ENCODE results near the gene FAM53A. TPM values are rescaled to one million over a fixed set of nuclear protein-coding genes. Genes with fewer than 3 reads are reported as not detected.

Gene FAM53A
- total and polyA plus RNA-seq, 2 of the 13 experiments (the other 11 are each of a cell fraction or from before 2014, with no cell fraction given), result 0.48 to 1.1 TPM

DNA sequence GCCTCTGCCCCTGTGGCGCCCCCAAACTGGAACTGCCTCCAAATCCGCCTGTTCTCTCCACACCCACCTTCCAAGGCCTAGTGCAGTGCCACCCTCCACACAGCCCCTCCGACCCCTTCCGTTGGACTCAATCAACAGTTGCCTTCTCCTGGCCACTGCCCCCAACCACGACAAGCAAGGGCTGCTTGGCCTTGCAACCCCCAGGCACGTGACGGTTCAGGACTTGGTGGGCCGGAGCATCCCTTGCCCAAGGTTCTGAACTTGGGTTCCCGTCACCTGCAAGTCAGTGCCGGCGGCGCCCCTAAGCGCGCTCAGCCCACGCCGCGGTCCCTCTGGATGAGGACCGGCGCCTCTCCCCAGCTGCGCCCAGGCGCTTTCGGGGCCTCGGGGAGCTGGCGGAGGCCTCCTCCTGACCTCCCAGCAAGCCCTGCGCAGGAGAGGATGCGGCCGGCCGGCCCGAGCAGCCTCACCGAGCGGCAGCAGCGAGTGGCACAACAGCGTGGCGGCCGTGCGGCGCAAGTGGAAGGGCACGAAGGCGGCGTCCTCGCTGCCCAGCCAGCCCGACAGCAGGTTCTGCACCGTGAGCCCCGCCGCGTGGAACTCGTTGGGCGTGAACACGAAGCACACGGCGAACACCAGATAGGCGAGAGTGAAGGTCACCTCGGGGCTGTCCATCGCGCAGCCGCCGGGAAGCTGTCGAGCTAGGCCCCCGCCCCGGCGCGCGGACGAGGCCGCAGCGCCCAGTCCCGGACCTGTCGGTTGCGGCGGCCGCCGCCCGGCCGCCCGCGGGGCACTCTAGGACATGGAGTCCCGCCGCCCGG is 36.3 kb upstream of the FAM53A start:
- ChIA-PET CTCF (ENCODE audit: low intra/inter-chr PET ratio, low total read pairs) (no interaction called here), POLR2A (interaction anchor here (0.9 to 3.3 kb wide), 7 partner anchors 9 to 136 kb away, joined by 3 to 31 read pairs (median 4); partner anchors contain the start of genes FGFR3, LETM1 and SLBP)
- H3K79me2 ChIP-seq (ENCODE audit: insufficient read depth, low read length), result peaks cover 31% of the 10 kb centered on the region
- peak overlapping the region; percentile 97 for H3K4me2 ChIP-seq (ENCODE audit: low read depth, low read length)
- intact Hi-C loops (cut with micrococcal nuclease; ENCODE audit: unreplicated experiment), result no loop called here
- DNase-seq (ENCODE audit: low spot score) (no peak), ATAC-seq (peak; percentile 14), FAIRE-seq (no peak)
- in situ Hi-C loops (cut with HindIII; ENCODE audit: extremely low pct_ligation_motif_present, low pct_unique_long_range_greater_than_20kb), result no loop called here
- H3K27ac ChIP-seq (ENCODE audit: extremely low read length, insufficient read depth, low read length), result peak overlapping the region; percentile 87
- H2AFZ ChIP-seq (ENCODE audit: low read length), result no peak overlapping the region
- no peaks in the 10 kb centered on the region for H3K9me3 ChIP-seq (ENCODE audit: low read length)
- no TSS peak for BruUV-seq (replicated peaks)
- WGBS (ENCODE audit: low lambda C conversion rate), result 0% methylated on average over 5 of the region's 79 CpGs
- peaks cover 3 to 16% of the 10 kb centered on the region in 2 experiments; a peak in 4 of 5 replicates for H3K36me3 ChIP-seq (replicated peaks in 1 of 2; ENCODE audit: control insufficient read depth in 1 of 2, insufficient read depth in 2 of 2, low read length in 2 of 2)
- no peaks in the 10 kb centered on the region for H4K20me1 ChIP-seq (ENCODE audit: insufficient read depth, low read length)
- H3K4me1 ChIP-seq (ENCODE audit: insufficient read depth, low read length), result peaks cover 33% of the 10 kb centered on the region
- H3K4me3 ChIP-seq (replicated peaks in 1 of 3; ENCODE audit: insufficient read depth in 1 of 3, low read depth in 2 of 3, low read length in 3 of 3), result peak overlapping the region; percentile 63 to 92 (median 79)
- H3K27me3 ChIP-seq (ENCODE audit: control insufficient read depth in 1 of 2, insufficient read depth in 2 of 2, low read length in 2 of 2), result no peaks in the 10 kb centered on the region
- peak overlapping the region; percentile 91 for H3K9ac ChIP-seq (ENCODE audit: insufficient read depth, low read depth, low read length)
- TF ChIP-seq ZNF251 (CRISPR knock-in tag; IDR thresholded peaks at IDR 0.05) (no peak), KMT2A (CRISPR knock-in tag; IDR thresholded peaks at IDR 0.05) (0 out of 2 replicates have a peak, but pooled peaks have one; percentile 44), ZNF30 (CRISPR knock-in tag; IDR thresholded peaks at IDR 0.05) (no peak), ZNF253 (CRISPR knock-in tag; IDR thresholded peaks at IDR 0.05; ENCODE audit: borderline replicate concordance) (no peak), ZNF660 (CRISPR knock-in tag; IDR thresholded peaks at IDR 0.05; ENCODE audit: borderline replicate concordance, low read depth) (no peak), MTA3 (CRISPR knock-in tag; IDR thresholded peaks at IDR 0.05) (no peak), NFYB (CRISPR knock-in tag; IDR thresholded peaks at IDR 0.05) (no peak), ZFP36 (IDR thresholded peaks at IDR 0.05; ENCODE audit: borderline replicate concordance, low read depth, low read length, partially characterized antibody) (no peak), EHMT2 (IDR thresholded peaks at IDR 0.05; ENCODE audit: borderline replicate concordance, low read depth, low read length) (no peak), PCBP2 (optimal IDR thresholded peaks at IDR 0.05; ENCODE audit: low read depth, low read length, poor library complexity, severe bottlenecking) (no peak), IKZF1 (IDR thresholded peaks at IDR 0.05) (no peak), DR1 (CRISPR knock-in tag; IDR thresholded peaks at IDR 0.05) (peak; percentile 67; the same call in 1 of the 2 replicates), RELA (CRISPR knock-in tag; IDR thresholded peaks at IDR 0.05) (no peak)
- TF ChIP-seq, protein P1, sequence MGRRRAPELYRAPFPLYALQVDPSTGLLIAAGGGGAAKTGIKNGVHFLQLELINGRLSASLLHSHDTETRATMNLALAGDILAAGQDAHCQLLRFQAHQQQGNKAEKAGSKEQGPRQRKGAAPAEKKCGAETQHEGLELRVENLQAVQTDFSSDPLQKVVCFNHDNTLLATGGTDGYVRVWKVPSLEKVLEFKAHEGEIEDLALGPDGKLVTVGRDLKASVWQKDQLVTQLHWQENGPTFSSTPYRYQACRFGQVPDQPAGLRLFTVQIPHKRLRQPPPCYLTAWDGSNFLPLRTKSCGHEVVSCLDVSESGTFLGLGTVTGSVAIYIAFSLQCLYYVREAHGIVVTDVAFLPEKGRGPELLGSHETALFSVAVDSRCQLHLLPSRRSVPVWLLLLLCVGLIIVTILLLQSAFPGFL (CRISPR knock-in tag; IDR thresholded peaks at IDR 0.05), result 0 out of 2 replicates have a peak, but pooled peaks have one; percentile 52
- TF ChIP-seq, protein P2, sequence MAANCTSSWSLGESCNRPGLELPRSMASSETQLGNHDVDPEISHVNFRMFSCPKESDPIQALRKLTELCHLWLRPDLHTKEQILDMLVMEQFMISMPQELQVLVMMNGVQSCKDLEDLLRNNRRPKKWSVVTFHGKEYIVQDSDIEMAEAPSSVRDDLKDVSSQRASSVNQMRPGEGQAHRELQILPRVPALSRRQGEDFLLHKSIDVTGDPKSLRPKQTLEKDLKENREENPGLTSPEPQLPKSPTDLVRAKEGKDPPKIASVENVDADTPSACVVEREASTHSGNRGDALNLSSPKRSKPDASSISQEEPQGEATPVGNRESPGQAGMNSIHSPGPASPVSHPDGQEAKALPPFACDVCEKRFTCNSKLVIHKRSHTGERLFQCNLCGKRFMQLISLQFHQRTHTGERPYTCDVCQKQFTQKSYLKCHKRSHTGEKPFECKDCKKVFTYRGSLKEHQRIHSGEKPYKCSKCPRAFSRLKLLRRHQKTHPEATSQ (CRISPR knock-in tag; IDR thresholded peaks at IDR 0.05; ENCODE audit: borderline replicate concordance), result peak; percentile 29; the same call in 1 of the 2 replicates
- TF ChIP-seq, protein P3, sequence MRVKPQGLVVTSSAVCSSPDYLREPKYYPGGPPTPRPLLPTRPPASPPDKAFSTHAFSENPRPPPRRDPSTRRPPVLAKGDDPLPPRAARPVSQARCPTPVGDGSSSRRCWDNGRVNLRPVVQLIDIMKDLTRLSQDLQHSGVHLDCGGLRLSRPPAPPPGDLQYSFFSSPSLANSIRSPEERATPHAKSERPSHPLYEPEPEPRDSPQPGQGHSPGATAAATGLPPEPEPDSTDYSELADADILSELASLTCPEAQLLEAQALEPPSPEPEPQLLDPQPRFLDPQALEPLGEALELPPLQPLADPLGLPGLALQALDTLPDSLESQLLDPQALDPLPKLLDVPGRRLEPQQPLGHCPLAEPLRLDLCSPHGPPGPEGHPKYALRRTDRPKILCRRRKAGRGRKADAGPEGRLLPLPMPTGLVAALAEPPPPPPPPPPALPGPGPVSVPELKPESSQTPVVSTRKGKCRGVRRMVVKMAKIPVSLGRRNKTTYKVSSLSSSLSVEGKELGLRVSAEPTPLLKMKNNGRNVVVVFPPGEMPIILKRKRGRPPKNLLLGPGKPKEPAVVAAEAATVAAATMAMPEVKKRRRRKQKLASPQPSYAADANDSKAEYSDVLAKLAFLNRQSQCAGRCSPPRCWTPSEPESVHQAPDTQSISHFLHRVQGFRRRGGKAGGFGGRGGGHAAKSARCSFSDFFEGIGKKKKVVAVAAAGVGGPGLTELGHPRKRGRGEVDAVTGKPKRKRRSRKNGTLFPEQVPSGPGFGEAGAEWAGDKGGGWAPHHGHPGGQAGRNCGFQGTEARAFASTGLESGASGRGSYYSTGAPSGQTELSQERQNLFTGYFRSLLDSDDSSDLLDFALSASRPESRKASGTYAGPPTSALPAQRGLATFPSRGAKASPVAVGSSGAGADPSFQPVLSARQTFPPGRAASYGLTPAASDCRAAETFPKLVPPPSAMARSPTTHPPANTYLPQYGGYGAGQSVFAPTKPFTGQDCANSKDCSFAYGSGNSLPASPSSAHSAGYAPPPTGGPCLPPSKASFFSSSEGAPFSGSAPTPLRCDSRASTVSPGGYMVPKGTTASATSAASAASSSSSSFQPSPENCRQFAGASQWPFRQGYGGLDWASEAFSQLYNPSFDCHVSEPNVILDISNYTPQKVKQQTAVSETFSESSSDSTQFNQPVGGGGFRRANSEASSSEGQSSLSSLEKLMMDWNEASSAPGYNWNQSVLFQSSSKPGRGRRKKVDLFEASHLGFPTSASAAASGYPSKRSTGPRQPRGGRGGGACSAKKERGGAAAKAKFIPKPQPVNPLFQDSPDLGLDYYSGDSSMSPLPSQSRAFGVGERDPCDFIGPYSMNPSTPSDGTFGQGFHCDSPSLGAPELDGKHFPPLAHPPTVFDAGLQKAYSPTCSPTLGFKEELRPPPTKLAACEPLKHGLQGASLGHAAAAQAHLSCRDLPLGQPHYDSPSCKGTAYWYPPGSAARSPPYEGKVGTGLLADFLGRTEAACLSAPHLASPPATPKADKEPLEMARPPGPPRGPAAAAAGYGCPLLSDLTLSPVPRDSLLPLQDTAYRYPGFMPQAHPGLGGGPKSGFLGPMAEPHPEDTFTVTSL (CRISPR knock-in tag; IDR thresholded peaks at IDR 0.05; ENCODE audit: borderline replicate concordance), result no peak

Data from HepG2 (cell line).